Measurements from ENCODE around the gene KCNMA1.

DNA sequence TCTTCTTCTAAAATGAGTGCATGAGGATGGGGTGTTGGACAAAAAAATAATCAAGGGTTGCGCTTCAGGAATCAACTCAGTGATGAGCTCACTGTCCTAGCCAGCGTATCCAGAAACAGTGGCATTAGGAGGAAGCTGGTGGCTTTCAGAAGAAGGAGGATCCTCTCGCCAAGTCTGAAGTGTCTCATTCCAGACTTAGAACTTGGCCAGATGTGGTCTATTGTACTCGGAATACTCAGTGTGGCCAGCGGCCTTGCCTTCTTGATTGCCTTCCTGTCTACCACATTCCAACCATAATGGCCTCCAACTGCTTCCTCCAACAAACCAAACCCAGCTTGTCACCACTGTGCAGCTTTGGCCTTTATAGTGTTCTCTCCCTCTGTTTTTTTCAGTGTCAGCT is 732.4 kb downstream of the KCNMA1 start:
- TF ChIP-seq EZH2 (IDR thresholded peaks at IDR 0.05; ENCODE audit: low read depth), result no peak
- no peak for TF ChIP-seq CTCF (conservative IDR thresholded peaks at IDR 0.05)

Data from PC-9 (cell line).